GM21717 (cell line): Measurements from ENCODE around the gene TUBA1C.
A peak's percentile ranks its signal among the peaks of the same experiment; 100 is the strongest.
"Not testable (repeated sequence)": the region's sequence is repeated elsewhere in the genome, so short reads cannot be mapped to it uniquely, and the experiment has no call there.

Source experiments
- ATAC-seq: cut with Tn5 transposase; IDR thresholded peaks from one replicate; pipeline ENCODE4 v1.9.1; 2021; ENCODE audit warnings: mild to moderate bottlenecking, moderate library complexity; ENCODE audit not compliant: unreplicated experiment

The TUBA1C gene

DNA sequence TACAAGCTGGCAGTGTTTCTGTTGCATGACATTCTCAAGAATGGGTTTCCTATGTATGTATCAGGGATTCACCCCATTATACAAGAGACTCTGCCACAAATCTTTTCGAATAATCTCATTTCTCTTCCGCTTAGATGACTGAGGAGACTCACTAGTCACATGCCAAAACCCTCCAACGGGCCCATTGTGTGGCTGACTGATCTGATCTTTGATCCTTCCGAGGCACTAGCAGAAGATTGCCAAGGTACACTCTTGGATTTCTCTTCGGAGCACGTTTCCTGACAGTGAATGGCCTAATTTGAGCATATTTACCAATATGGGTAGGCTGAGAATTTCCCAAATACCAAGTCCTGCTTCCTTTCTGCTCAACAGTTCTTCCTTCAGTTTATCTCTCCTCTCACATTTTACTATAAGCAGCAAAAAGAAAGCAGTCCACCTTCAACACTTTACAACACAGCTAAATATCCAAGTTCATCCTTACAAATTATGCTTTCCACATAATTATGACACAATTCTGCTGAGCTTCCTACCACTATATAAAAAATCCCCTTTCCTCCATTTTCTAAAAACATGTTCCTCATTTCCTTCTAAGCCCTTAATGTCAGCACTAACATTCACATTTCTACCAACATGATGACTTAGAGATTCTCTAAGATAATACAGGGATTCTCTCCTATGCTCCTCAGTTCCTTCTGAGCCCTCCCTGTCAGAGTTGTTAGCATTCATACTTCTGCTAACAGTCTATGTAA, 41.1 kb downstream of the TUBA1C start:
- no peak for ATAC-seq

DNA sequence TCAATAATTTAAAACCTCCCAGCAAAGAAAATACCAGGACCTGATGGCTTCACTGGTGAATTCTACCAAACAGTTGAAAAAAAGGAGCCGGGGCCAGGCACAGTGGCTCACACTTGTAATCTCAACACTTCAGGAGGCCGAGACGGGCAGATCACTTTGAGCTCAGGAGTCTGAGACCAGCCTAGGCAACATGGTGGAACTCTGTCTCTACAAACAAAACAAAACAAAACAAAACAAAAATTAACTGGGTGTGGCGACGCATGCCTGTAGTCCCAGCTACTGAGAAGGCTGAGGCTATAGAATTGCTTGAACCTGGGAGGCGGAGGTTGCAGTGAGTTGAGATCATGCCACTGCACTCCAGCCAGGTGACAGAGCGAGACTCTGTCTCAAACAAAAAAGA, 44.5 kb downstream of the TUBA1C start:
- no peak for ATAC-seq

- ATAC-seq, result not testable (repeated sequence)
These were observed 45.6 kb downstream of the TUBA1C start for GRCh38 chr12:49310451-49311000.

GRCh38 chr12:49314811-49315210, 49.9 kb downstream of the TUBA1C start:
- ATAC-seq, result no peak

DNA sequence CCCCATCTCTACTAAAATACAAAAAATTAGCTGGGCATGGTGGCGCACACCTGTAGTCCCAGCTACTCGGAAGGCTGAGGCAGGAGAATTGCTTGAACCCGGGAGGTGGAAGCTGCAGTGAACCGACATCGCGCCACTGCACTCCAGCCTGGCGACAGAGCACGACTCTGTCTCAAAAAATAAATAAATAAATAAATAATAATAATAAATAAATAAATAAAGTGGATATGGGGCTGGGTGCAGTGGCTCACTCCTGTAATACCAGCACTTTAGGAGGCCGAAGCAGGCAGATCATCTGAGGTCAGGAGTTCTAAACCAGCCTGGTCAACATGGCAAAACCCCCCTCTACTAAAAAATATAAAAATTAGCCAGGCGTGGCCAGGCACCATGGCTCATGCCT, 52.2 kb downstream of the TUBA1C start:
- not testable (repeated sequence) for ATAC-seq

- ATAC-seq, result not testable (repeated sequence)
These were observed 55.7 kb downstream of the TUBA1C start for GRCh38 chr12:49320411-49321103.

- ATAC-seq, result no peak
These were observed 57.5 kb downstream of the TUBA1C start for GRCh38 chr12:49322367-49322707.

DNA sequence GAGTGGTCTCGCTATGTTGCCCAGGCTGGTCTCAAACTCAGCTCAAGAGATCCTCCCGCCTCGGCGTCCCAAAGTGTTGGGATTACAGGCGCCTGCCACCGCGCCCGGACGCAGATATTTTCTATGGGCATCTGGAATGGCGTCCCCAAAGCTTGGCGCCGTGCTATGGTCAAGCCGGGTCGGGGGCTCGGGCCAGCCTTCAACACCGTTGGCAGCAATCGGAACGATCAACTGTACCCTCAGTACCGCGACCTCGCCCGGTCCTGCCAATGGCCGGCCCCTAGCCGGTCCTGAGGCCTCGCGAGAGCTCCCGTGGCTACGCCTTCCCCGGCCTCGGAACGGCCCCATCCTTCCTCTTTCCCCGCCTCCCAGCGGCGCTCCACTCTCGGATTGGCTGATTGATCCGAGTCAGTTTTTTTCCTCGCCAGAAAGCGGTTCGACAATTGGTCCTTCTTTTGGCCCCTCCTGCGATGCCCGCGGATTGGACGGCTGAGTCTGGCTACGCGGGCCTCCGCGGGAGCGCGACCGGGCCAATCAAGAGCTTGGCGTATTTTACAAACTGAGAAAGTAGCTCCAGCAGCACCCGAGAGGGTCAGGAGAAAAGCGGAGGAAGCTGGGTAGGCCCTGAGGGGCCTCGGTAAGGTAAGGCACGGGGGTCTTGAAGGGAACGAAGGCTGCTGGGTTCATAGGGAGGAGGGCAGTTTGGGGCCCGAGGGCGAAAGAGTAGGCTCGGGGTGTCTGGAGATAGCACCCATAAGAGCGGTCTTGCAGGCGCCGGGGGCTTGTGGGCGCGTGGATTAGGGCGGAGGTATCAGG, 58.0 kb downstream of the TUBA1C start, which contains the start of gene TROAP:
Gene TROAP, plus strand, starts transcription at position 548 of the 816 bp plus-strand sequence. CDS start 354 bp downstream, outside the sequence.
- ATAC-seq, result peak; percentile 97

- no peak for ATAC-seq
These were observed 58.7 kb downstream of the TUBA1C start for GRCh38 chr12:49323524-49324097.
